ENCODE data around the gene ST3GAL6. TPM values are rescaled to one million over a fixed set of nuclear protein-coding genes. Genes with fewer than 3 reads are reported as not detected.

The ST3GAL6 gene
- polyA plus RNA-seq, 1 donor from 2014 or later = 3.7 TPM

GRCh38 chr3:98733812-98734281 is 29.3 kb upstream of the ST3GAL6 start:
- no peak overlapping the region for H2AFZ ChIP-seq (ENCODE audit: low read depth, low read length)
- H3K9me3 ChIP-seq (ENCODE audit: low read length) = no peaks in the 10 kb centered on the region
- H3K27me3 ChIP-seq (ENCODE audit: insufficient read depth, low read depth, low read length) = peaks cover 28% of the 10 kb centered on the region
- H3K79me2 ChIP-seq (replicated peaks; ENCODE audit: insufficient read depth, low read length) = no peaks in the 10 kb centered on the region
- H3K36me3 ChIP-seq (ENCODE audit: insufficient read depth, low read length) = no peaks in the 10 kb centered on the region
- no peak for TF ChIP-seq RAD21 (conservative IDR thresholded peaks at IDR 0.05)
- TF ChIP-seq SMC3 (conservative IDR thresholded peaks at IDR 0.05; ENCODE audit: poor library complexity) = no peak
- no peak for TF ChIP-seq TAF1 (IDR thresholded peaks at IDR 0.05; ENCODE audit: low read depth)
- TF ChIP-seq POLR2AphosphoS5 (IDR thresholded peaks at IDR 0.05) = no peak
- no peak for TF ChIP-seq CTCF (IDR thresholded peaks at IDR 0.05; ENCODE audit: poor library complexity, severe bottlenecking)
- TF ChIP-seq REST (IDR thresholded peaks at IDR 0.05; ENCODE audit: borderline replicate concordance) = no peak
- no peak for TF ChIP-seq EP300 (conservative IDR thresholded peaks at IDR 0.05; ENCODE audit: poor library complexity, severe bottlenecking)
- no peaks in the 10 kb centered on the region for H3K9me2 ChIP-seq (ENCODE audit: insufficient read depth, low read length)
- no peaks in the 10 kb centered on the region for H4K20me1 ChIP-seq (ENCODE audit: insufficient read depth)
- H3K4me2 ChIP-seq (ENCODE audit: low read length) = peak overlapping the region; percentile 54
- no peaks in the 10 kb centered on the region for H3F3A ChIP-seq (ENCODE audit: insufficient read depth, low read length, poor library complexity, severe bottlenecking)
- H3K4me3 ChIP-seq (ENCODE audit: low read length) = peak overlapping the region; percentile 96
- no peak overlapping the region for H3K27ac ChIP-seq (ENCODE audit: low read length)
- peak overlapping the region; percentile 74 for H3K9ac ChIP-seq (ENCODE audit: low read length)

- Histone ChIP-seq H3F3A (ENCODE audit: insufficient read depth, low read length, poor library complexity, severe bottlenecking) (no peaks in the 10 kb centered on the region), H2AFZ (ENCODE audit: low read depth, low read length) (no peak overlapping the region)
These were observed 28.8 kb upstream of the ST3GAL6 start for GRCh38 chr3:98734306-98734705.

GRCh38 chr3:98734735-98735134 is 28.4 kb upstream of the ST3GAL6 start:
- Histone ChIP-seq H4K20me1 (ENCODE audit: insufficient read depth) (no peaks in the 10 kb centered on the region), H3K9me2 (ENCODE audit: insufficient read depth, low read length) (no peaks in the 10 kb centered on the region), H3F3A (ENCODE audit: insufficient read depth, low read length, poor library complexity, severe bottlenecking) (no peaks in the 10 kb centered on the region), H3K4me3 (ENCODE audit: low read length) (no peak overlapping the region), H3K36me3 (ENCODE audit: insufficient read depth, low read length) (no peaks in the 10 kb centered on the region), H3K79me2 (replicated peaks; ENCODE audit: insufficient read depth, low read length) (no peaks in the 10 kb centered on the region), H3K27me3 (ENCODE audit: insufficient read depth, low read depth, low read length) (peaks cover 28% of the 10 kb centered on the region), H3K9me3 (ENCODE audit: low read length) (no peaks in the 10 kb centered on the region), H3K4me2 (ENCODE audit: low read length) (no peak overlapping the region), H2AFZ (ENCODE audit: low read depth, low read length) (no peak overlapping the region), H3K27ac (ENCODE audit: low read length) (no peak overlapping the region), H3K9ac (ENCODE audit: low read length) (no peak overlapping the region)
- no peak for TF ChIP-seq SMC3 (conservative IDR thresholded peaks at IDR 0.05; ENCODE audit: poor library complexity)
- no peak for TF ChIP-seq TAF1 (IDR thresholded peaks at IDR 0.05; ENCODE audit: low read depth)
- no peak for TF ChIP-seq EP300 (conservative IDR thresholded peaks at IDR 0.05; ENCODE audit: poor library complexity, severe bottlenecking)
- no peak for TF ChIP-seq POLR2AphosphoS5 (IDR thresholded peaks at IDR 0.05)

More at GRCh38 chr3:98734306-98734705, 28.8 kb upstream of the ST3GAL6 start:
- Histone ChIP-seq H3K27me3 (ENCODE audit: insufficient read depth, low read depth, low read length) (peaks cover 28% of the 10 kb centered on the region), H3K36me3 (ENCODE audit: insufficient read depth, low read length) (no peaks in the 10 kb centered on the region), H4K20me1 (ENCODE audit: insufficient read depth) (no peaks in the 10 kb centered on the region), H3K79me2 (replicated peaks; ENCODE audit: insufficient read depth, low read length) (no peaks in the 10 kb centered on the region), H3K27ac (ENCODE audit: low read length) (no peak overlapping the region), H3K4me3 (ENCODE audit: low read length) (peak overlapping the region; percentile 96), H3K4me2 (ENCODE audit: low read length) (no peak overlapping the region), H3K9me3 (ENCODE audit: low read length) (no peaks in the 10 kb centered on the region), H3K9ac (ENCODE audit: low read length) (no peak overlapping the region), H3K9me2 (ENCODE audit: insufficient read depth, low read length) (no peaks in the 10 kb centered on the region)
- TF ChIP-seq TAF1 (IDR thresholded peaks at IDR 0.05; ENCODE audit: low read depth) = no peak
- no peak for TF ChIP-seq EP300 (conservative IDR thresholded peaks at IDR 0.05; ENCODE audit: poor library complexity, severe bottlenecking)
